T-helper 2 cell treated with Interferon-gamma antibody and Interleukin-4, amounts not matched to agents 5 μg/mL and 100 μg/mL, for 36 hours (primary cell): Measurements from ENCODE around the gene ESRRG.

Experiments used
- DNase-seq: peaks from one replicate; pipeline ENCODE4 v3.0.0; 2021; ENCODE audit warnings: low spot score
- H3K27ac Mint-ChIP-seq: one replicate; pipeline ENCODE4 v1.8.0; 2021; ENCODE audit warnings: mild to moderate bottlenecking, mixed read lengths
- H3K27me3 Mint-ChIP-seq: one replicate; pipeline ENCODE4 v1.8.0; 2021; ENCODE audit warnings: low read depth, mixed read lengths
- H3K36me3 Mint-ChIP-seq: one replicate; pipeline ENCODE4 v1.8.0; 2021; ENCODE audit warnings: low read depth, mixed read lengths
- H3K4me1 Mint-ChIP-seq: one replicate; pipeline ENCODE4 v1.8.0; 2021; ENCODE audit warnings: low read depth, mixed read lengths
- H3K4me3 Mint-ChIP-seq: one replicate; pipeline ENCODE4 v1.8.0; 2022; ENCODE audit warnings: mild to moderate bottlenecking, moderate library complexity, mixed read lengths
- H3K9me3 Mint-ChIP-seq: one replicate; pipeline ENCODE4 v1.8.0; 2021; ENCODE audit warnings: mixed read lengths

ESRRG gene

GRCh38 chr1:216466162-216466801 lies 256.9 kb downstream of the ESRRG start:
- Mint-ChIP-seq H3K27me3 (no peaks in the 10 kb centered on the region), H3K4me1 (no peaks in the 10 kb centered on the region), H3K9me3 (peaks cover 8% of the 10 kb centered on the region), H3K27ac (no peak overlapping the region), H3K4me3 (no peak overlapping the region), H3K36me3 (no peaks in the 10 kb centered on the region)
- no peak for DNase-seq

GRCh38 chr1:216464489-216464888 lies 258.7 kb downstream of the ESRRG start:
- Mint-ChIP-seq H3K36me3 (no peaks in the 10 kb centered on the region), H3K27ac (no peak overlapping the region), H3K4me3 (no peak overlapping the region), H3K4me1 (no peaks in the 10 kb centered on the region), H3K9me3 (peaks cover 5% of the 10 kb centered on the region), H3K27me3 (no peaks in the 10 kb centered on the region)
- no peak for DNase-seq

GRCh38 chr1:216462066-216462775 lies 261.0 kb downstream of the ESRRG start:
- no peaks in the 10 kb centered on the region for H3K27me3 Mint-ChIP-seq
- H3K4me1 Mint-ChIP-seq, result no peaks in the 10 kb centered on the region
- no peaks in the 10 kb centered on the region for H3K36me3 Mint-ChIP-seq
- peaks cover 5% of the 10 kb centered on the region for H3K9me3 Mint-ChIP-seq
- DNase-seq, result no peak
- no peak overlapping the region for H3K4me3 Mint-ChIP-seq
- no peak overlapping the region for H3K27ac Mint-ChIP-seq

GRCh38 chr1:216461466-216461865 lies 261.8 kb downstream of the ESRRG start:
- Mint-ChIP-seq H3K4me1 (no peaks in the 10 kb centered on the region), H3K36me3 (no peaks in the 10 kb centered on the region), H3K4me3 (no peak overlapping the region), H3K9me3 (peaks cover 5% of the 10 kb centered on the region), H3K27me3 (no peaks in the 10 kb centered on the region), H3K27ac (no peak overlapping the region)
- no peak for DNase-seq

GRCh38 chr1:216459651-216460207 lies 263.5 kb downstream of the ESRRG start:
- DNase-seq, result no peak
- H3K36me3 Mint-ChIP-seq, result no peaks in the 10 kb centered on the region
- peaks cover 12% of the 10 kb centered on the region for H3K9me3 Mint-ChIP-seq
- no peaks in the 10 kb centered on the region for H3K27me3 Mint-ChIP-seq
- no peaks in the 10 kb centered on the region for H3K4me1 Mint-ChIP-seq
- no peak overlapping the region for H3K27ac Mint-ChIP-seq
- no peak overlapping the region for H3K4me3 Mint-ChIP-seq

GRCh38 chr1:216458812-216459211 lies 264.4 kb downstream of the ESRRG start:
- H3K36me3 Mint-ChIP-seq, result no peaks in the 10 kb centered on the region
- no peak for DNase-seq

GRCh38 chr1:216457356-216457755 lies 265.9 kb downstream of the ESRRG start:
- no peak for DNase-seq
- peaks cover 14% of the 10 kb centered on the region for H3K9me3 Mint-ChIP-seq
- no peaks in the 10 kb centered on the region for H3K27me3 Mint-ChIP-seq
- H3K27ac Mint-ChIP-seq, result no peak overlapping the region
- H3K36me3 Mint-ChIP-seq, result no peaks in the 10 kb centered on the region
- H3K4me1 Mint-ChIP-seq, result no peaks in the 10 kb centered on the region
- H3K4me3 Mint-ChIP-seq, result no peak overlapping the region

More at GRCh38 chr1:216458812-216459211, 264.4 kb downstream of the ESRRG start:
- H3K27me3 Mint-ChIP-seq, result no peaks in the 10 kb centered on the region
- no peaks in the 10 kb centered on the region for H3K4me1 Mint-ChIP-seq
- H3K4me3 Mint-ChIP-seq, result no peak overlapping the region
- H3K27ac Mint-ChIP-seq, result no peak overlapping the region
- peaks cover 14% of the 10 kb centered on the region for H3K9me3 Mint-ChIP-seq

GRCh38 chr1:216456682-216457081 lies 266.5 kb downstream of the ESRRG start:
- H3K9me3 Mint-ChIP-seq, result peaks cover 14% of the 10 kb centered on the region
- DNase-seq, result no peak
- no peaks in the 10 kb centered on the region for H3K27me3 Mint-ChIP-seq
- H3K4me3 Mint-ChIP-seq, result no peak overlapping the region
- H3K4me1 Mint-ChIP-seq, result no peaks in the 10 kb centered on the region
- no peaks in the 10 kb centered on the region for H3K36me3 Mint-ChIP-seq
- H3K27ac Mint-ChIP-seq, result no peak overlapping the region

- H3K4me1 Mint-ChIP-seq, result no peaks in the 10 kb centered on the region
- no peaks in the 10 kb centered on the region for H3K36me3 Mint-ChIP-seq
- H3K4me3 Mint-ChIP-seq, result no peak overlapping the region
- H3K27ac Mint-ChIP-seq, result no peak overlapping the region
- no peak for DNase-seq
- H3K9me3 Mint-ChIP-seq, result peaks cover 9% of the 10 kb centered on the region
- H3K27me3 Mint-ChIP-seq, result no peaks in the 10 kb centered on the region
These were observed 269.5 kb downstream of the ESRRG start for GRCh38 chr1:216453777-216454176.
